ENCODE results near the gene SYTL3.

Gene SYTL3

DNA sequence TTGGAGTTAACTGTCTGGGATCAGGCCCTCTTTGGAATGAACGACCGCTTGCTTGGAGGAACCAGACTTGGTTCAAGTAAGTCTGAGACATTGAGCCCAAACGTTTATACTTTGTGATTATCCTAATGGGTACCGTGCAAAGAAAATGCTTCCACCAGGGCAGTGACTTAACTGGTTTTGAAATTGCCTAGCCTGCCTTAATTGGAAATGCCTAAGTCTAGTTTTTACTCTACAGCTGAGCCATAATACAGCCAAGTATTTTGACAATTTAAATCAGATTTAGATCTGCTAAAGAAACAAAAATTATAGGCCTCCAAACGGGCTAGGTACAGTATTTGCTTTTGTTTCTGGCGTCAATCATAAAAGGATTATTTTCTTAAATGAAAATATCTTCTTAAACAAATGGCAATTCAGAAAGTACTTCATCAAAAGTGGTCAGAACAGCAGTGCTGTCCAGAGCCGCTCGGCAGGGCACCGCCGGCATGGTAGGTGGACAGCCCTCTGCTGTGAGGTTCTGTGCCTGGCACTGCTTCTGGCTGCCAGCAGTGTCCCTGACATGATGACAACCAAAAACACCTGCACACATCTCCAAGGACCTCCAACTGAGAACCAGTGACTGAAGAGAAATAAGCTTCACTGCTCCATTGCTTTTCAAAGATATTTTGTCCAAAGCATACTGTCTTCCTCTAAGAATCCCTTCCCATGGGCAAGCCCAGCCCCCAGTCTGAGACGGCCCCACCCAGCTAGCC lies 113.8 kb downstream of the SYTL3 start:
- FAIRE-seq = no peak

DNA sequence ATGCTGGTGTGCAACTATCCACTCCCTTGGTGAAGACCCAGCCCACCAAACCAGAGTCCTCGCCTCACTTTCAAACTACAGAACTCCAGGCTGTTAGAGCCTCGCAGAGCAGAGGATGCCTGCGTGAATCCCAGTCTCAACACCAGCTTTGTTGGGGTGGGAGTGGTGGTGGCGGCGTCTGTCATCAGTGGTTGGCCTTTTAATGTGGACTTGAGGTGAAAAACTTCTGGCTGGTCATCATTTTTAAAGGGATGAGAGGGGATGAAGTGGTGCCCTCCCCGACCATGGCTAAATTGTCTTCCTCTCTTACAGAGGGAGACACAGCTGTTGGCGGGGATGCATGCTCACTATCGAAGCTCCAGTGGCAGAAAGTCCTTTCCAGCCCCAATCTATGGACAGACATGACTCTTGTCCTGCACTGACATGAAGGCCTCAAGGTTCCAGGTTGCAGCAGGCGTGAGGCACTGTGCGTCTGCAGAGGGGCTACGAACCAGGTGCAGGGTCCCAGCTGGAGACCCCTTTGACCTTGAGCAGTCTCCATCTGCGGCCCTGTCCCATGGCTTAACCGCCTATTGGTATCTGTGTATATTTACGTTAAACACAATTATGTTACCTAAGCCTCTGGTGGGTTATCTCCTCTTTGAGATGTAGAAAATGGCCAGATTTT lies 114.5 kb downstream of the SYTL3 start:
- no peak for FAIRE-seq

GRCh38 chr6:158764926-158765325 lies 115.1 kb downstream of the SYTL3 start:
- FAIRE-seq = no peak

DNA sequence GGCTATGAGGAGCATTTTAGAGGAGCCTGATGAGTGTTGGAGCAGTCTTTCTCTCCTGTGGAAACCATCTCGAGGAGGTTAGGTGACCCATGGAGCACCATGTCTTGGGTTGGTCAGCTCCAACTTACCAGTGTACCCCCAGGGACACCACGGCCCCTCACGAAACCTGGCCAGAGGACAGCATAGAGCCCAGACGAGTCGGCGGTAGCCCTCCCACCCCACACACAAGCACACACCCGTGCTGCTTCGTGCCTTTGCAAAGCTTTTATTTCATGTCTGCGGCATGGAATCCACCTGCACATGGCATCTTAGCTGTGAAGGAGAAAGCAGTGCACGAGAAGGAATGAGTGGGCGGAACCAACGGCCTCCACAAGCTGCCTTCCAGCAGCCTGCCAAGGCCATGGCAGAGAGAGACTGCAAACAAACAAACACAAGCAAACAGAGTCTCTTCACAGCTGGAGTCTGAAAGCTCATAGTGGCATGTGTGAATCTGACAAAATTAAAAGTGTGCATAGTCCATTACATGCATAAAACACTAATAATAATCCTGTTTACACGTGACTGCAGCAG lies 115.7 kb downstream of the SYTL3 start:
- FAIRE-seq = no peak

DNA sequence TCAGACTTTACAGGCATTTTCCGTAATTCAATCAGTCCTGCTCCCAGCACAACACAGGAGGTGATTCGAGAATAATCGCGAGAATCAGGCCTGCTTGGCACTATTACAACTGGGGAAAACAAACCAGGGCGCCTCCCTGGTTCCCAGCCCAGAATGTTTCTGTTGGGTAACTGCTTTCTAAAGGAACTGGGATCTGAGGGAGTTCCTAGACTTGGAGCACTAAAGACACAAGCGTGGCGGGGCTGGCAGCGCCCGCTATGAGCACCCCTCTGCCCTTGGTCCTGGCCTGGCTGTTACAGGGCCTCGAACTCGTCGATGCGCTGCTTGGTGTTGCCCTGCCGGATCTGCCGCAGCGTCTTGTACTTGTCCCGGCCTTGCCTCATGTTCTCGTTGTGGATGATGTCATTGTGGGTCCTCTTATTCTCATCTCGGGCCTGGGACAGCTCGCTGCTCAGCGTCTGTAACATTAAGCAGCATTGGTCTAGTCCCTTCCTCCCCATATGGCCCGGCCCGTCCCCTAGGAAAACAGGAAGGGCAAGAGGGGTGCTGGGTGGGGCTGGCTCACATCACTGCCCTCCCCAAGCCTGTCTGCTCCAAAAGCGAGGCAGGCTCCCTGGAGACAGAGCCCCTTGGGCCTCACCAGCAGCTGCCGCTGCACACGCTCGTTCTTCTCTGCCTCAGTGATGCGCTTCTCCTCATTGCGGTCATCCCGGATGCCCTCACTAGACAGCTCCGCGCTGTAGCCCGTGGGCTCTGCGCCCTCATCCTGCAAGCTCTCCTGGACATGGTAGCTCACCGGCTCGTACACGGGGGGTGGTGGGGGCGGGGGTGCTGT lies 117.0 kb downstream of the SYTL3 start:
- FAIRE-seq = no peak

GRCh38 chr6:158767709-158768108 lies 117.9 kb downstream of the SYTL3 start:
- FAIRE-seq = no peak

- no peak for FAIRE-seq
These were observed 118.6 kb downstream of the SYTL3 start for GRCh38 chr6:158768436-158768835.

DNA sequence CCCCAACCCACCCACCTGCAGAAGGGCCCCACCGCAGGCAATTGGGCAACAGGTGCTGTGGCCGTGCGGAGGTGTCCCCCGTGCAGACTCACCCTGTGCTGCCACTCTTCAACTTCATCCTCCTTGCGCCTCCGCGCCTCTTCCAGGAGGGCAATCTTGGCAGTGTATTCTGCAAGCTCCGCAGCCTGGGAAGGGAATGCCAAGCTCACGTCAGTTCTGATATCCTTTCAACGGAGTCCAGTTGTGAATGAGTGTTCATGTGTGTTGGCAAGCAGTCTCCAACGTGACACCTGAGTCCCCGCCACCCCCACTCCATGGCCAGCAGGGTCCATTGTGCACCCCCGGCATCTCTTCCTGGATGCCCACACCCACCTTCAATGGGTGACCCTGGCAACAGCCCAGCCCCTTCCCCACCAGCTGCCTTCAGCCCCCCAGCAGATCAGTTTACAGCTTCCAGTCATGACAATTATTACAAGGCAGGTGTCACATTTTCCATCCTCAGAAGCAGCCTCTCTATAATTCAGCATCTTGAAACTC lies 119.4 kb downstream of the SYTL3 start:
- no peak for FAIRE-seq

DNA sequence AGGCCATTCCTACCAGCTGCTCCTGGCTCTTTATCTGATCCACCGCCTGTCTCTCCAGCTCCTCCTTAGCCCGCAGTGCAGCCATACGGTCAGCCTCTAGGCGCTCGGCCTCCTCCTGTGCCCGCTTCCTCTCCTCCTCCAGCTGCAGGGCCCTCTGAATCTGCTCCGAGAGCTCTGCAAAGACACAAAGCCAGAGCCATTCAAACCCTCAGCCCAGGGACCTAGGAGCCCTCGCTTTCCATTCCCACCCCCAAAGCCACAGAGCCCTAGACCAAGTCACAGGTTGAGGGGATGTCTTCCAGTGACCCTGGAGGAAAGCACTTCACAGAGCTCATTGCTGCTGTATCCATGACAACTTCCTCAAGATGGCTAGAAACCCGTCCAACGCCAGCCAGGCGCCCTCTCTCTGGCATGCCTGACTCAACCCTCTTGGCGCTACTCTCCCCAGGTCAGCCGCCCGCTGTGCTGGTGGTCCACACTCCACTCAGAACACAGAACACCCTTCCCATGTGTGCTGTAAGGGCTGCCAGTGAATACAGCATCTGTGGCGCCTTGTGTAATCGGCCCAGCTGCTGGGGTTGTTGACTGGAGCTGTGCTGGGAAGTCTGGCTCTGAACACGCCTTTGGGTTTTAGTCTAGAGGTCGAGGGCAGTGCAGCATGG lies 120.0 kb downstream of the SYTL3 start:
- FAIRE-seq = no peak

DNA sequence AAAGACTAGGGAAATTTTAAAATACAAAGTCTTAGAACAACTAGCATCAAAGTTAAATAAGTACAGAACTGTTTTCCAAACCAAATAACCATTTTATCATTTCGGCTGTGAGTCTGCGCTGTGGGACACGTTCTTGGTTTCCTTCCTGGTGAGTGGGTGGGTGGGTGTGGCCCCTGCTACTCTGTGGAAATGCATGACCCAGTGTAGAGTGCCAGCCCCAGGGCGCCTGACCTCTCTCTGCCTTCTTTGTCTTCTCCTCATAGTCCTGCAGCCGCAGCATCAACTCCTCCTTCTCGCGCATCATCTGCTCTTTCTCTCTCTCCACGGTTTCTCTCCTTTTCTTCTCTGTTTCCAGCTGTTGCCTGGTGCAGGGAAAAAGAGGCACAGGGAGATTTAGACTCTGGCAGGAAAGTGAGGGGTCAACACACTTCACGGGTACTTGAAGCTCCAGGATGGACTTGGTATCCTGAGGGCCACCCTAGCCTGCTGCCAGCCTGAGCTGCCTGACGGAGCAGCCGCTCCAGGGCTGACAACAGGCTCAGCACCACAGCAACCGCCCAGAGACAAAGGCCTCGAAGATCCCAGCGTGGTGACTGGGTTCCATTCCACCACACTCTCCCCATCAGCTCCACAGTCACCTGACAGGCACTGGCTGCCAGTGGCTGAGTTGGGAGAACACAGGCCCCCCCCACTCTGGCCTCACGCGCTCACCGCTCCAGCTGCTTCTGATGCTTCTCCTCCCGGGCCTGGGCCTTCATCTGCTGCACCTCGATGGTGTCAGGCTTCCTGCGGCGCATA lies 120.9 kb downstream of the SYTL3 start:
- no peak for FAIRE-seq

DNA sequence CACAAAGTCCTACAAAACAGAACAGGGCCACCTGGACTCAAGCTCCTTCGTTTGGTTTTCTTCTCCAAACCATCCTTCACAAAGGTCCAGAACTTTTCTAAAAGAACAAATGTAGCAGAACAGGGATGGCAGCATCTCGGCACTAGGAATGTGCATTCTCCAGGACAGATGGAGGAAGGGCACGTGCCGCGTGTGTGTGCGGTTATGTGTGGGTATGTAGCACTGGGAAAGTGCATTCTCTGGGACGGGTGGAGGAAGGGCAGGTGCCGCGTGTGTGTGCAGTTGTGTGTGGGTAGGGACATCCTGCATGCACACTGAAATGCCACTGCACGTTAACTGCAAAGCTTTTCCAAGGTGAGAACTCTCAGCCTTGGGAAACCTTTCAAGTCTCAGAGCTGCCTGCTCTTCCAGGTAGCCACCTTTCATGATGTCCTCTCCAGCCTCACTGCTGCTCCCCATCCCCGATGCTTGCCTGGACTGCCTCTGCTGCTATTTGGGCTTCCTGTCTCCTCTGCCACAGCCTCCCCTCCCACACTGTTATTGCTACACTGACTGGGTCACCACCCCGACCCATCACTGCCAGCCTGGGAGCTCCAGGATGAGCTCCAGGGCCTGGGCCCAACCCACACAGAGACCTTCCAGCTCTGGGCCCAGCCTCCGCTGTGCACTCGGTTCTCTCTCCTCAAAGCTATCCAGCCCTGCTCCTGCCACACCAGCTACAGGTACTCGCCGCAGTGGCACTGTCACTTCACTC lies 121.7 kb downstream of the SYTL3 start:
- no peak for FAIRE-seq

DNA sequence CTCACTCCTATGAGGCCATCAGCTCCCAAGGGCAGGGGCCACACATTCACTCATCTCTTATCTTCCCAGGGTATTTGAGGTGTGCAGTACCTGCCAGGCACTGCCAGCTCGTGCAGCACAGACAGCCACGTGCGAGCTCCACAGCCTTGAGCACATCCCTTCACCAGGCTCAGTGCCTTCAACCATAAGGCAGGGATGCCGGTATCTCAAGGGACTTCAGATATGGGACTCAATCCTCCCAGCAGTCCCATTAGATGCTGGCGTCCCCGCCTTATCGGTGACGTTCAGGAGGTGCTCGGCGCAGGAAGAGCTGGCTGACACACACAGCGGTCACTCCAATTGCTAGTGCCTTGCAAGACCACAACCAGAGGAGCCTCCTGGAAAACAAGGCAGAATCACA lies 122.3 kb downstream of the SYTL3 start:
- no peak for FAIRE-seq

DNA sequence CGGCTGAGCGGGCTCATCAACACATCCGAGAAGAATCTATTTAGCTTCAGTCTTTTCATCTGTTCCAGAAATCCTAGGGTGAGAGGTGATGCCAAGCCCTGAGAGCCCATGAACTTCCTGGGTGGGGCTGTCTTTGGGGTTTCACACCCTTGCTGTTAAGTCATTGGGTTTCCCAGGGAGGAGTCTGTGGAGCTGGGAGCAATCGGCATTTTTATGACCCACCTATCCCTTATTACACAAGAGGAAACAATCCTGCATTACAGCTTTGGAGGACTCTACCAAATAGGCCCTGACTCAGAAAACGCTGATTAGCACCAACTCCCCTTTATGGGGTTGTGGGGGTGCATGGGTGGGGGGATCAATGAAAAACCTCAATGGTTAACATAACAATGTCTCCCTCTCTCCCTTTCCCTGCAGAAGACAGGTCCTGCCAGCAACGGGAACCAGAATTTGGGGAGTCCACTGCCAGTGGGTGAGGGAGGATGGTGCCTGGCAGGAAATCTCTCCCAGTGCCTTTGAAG lies 123.1 kb downstream of the SYTL3 start:
- FAIRE-seq = no peak

DNA sequence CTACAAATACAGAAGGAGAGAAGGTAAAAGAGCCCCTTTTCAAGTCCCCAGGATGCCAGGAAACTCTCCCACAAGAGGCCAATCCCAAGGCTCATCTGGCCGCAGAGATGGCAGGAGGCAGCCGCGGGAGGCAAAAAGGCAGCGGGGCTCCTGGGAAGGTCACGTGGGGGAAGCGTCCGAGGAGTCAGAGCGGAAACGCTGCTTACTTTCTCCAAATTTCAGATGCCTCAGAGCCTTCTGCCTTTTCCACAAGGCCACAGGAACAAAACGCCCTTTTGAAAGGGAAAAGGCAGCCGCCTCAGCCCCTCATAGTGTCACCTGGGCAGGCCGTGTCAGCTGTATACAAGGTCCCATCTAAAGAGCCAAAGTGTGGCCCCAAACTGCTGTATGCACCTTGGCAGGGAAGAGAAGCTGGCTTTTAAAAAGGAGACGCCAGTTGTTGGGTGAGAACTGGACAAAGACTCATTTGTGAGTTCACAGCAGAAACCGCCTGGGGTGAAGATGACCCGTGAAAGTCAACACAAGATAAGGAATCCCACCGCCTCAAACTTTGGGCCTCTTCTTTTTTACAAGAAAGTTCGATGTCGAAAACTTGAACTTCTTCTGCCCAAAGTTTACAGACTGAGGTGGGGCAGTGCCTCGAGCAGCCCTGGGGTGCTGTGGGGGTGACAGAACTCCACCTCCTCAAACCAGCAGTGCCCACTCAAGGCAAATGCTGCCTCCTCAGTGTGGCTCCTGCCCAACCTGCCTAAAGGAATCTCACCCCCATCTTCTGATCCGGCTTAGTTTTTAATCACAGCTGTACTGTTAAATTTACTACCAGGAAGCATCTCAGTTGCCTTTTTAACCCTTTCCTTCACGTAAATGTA lies 124.0 kb downstream of the SYTL3 start:
- FAIRE-seq = no peak

- FAIRE-seq = no peak
These were observed 125.0 kb downstream of the SYTL3 start for GRCh38 chr6:158774717-158775449.

DNA sequence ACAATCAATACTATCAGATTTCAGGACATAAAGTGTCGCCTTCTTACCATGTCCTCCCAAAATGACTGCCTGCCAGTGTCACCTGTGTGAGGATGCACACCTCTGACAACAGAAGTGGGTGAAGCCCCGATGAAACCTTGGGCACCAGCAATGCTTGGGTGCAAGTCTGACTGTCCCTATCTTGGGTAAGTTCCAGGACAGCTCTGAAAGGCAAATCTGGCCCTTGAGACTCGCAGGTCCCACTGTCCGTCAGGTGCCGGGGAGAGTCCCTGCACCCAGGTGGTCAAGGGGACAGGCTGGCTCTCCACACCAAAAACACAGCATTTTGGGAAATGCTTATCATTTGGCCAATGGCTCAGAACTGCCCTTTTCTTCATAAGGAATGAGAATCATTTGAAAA lies 126.0 kb downstream of the SYTL3 start:
- no peak for FAIRE-seq

- FAIRE-seq = no peak
These were observed 126.9 kb downstream of the SYTL3 start for GRCh38 chr6:158776737-158777136.

GRCh38 chr6:158777510-158777909 lies 127.7 kb downstream of the SYTL3 start:
- no peak for FAIRE-seq

GRCh38 chr6:158778005-158778527 lies 128.2 kb downstream of the SYTL3 start:
- FAIRE-seq = no peak

Data from islet of Langerhans (tissue), 1 donor.